ENCODE measurements around the gene TANC1. TPM values are rescaled to one million over a fixed set of nuclear protein-coding genes. Genes with fewer than 3 reads are reported as not detected.

The TANC1 gene
- polyA plus RNA-seq, 1 donor (not counting 4 experiments of a cell fraction or from before 2014, with no cell fraction given), result 33.5 TPM

DNA sequence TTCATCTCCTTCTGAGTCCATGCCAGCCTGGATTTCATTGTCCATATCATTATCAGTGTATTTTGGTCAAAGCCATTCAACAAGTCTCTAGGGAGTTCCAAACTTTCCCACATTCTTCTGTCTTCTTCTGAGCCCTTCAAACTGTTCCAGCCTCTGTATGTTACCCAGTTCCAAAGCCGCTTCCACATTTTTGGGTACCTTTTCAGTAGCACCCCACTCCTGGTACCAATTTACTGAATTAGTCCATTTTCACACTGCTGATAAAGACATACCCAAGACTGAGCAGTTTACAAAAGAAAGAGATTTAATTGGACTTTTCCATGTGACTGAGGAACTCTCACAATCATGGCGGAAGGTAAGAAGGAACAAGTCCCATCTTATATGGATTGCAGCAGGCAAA lies 47.4 kb downstream of the TANC1 start:
- H3K9me1 ChIP-seq (ENCODE audit: control insufficient read depth, extremely low read depth, insufficient read depth, low read length), result peaks cover 3% of the 10 kb centered on the region
- TF ChIP-seq EZH2 (IDR thresholded peaks at IDR 0.05; ENCODE audit: low read length), result no peak
- TF ChIP-seq, protein P1, sequence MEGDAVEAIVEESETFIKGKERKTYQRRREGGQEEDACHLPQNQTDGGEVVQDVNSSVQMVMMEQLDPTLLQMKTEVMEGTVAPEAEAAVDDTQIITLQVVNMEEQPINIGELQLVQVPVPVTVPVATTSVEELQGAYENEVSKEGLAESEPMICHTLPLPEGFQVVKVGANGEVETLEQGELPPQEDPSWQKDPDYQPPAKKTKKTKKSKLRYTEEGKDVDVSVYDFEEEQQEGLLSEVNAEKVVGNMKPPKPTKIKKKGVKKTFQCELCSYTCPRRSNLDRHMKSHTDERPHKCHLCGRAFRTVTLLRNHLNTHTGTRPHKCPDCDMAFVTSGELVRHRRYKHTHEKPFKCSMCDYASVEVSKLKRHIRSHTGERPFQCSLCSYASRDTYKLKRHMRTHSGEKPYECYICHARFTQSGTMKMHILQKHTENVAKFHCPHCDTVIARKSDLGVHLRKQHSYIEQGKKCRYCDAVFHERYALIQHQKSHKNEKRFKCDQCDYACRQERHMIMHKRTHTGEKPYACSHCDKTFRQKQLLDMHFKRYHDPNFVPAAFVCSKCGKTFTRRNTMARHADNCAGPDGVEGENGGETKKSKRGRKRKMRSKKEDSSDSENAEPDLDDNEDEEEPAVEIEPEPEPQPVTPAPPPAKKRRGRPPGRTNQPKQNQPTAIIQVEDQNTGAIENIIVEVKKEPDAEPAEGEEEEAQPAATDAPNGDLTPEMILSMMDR (optimal IDR thresholded peaks at IDR 0.05 in 1 of 3, IDR thresholded peaks at IDR 0.05 in 1 of 3, conservative IDR thresholded peaks at IDR 0.05 in 1 of 3; ENCODE audit: extremely low read depth in 1 of 3, insufficient read depth in 2 of 3, low read length in 3 of 3), result no peak
- H3K4me3 ChIP-seq (ENCODE audit: control insufficient read depth in 2 of 3, extremely low read depth in 1 of 3, insufficient read depth in 2 of 3, low read depth in 1 of 3, low read length in 3 of 3), result no peak overlapping the region
- dilution Hi-C loops (cut with MboI; ENCODE audit: extremely low pct_ligation_motif_present, low sequenced_read_pairs), result no loop called here
- peaks cover 11% of the 10 kb centered on the region for H3K9me3 ChIP-seq (ENCODE audit: control insufficient read depth, low read depth, low read length)
- H4K20me1 ChIP-seq (ENCODE audit: control insufficient read depth, extremely low read depth, insufficient read depth, low read length), result peaks cover 7% of the 10 kb centered on the region
- no peak overlapping the region for H3K9ac ChIP-seq (ENCODE audit: control insufficient read depth, extremely low read depth, insufficient read depth, low read length)
- DNase-seq (ENCODE audit: low read depth, low spot score) (no peak), FAIRE-seq (no peak)
- no peak overlapping the region for H3K4me2 ChIP-seq (ENCODE audit: control insufficient read depth, extremely low read depth, insufficient read depth, low read depth, low read length)
- no peak overlapping the region for H2AFZ ChIP-seq (ENCODE audit: control insufficient read depth, low read length)
- H3K27me3 ChIP-seq (ENCODE audit: control insufficient read depth, extremely low read depth, insufficient read depth, low read length), result no peaks in the 10 kb centered on the region
- no peak overlapping the region for H3K27ac ChIP-seq (ENCODE audit: control insufficient read depth, insufficient read depth, low read length)
- H3K79me2 ChIP-seq (ENCODE audit: control insufficient read depth, insufficient read depth, low read length), result peaks cover 76% of the 10 kb centered on the region
- peaks cover 2% of the 10 kb centered on the region for H3K4me1 ChIP-seq (ENCODE audit: control insufficient read depth, extremely low read depth, insufficient read depth, low read length)
- H3K36me3 ChIP-seq (ENCODE audit: control insufficient read depth in 2 of 2, extremely low read depth in 1 of 2, insufficient read depth in 2 of 2, low read length in 2 of 2), result peaks cover 3 to 5% of the 10 kb centered on the region in 2 experiments

GRCh38 chr2:159017837-159018236 lies 49.4 kb downstream of the TANC1 start:
- Histone ChIP-seq H3K27ac (ENCODE audit: control insufficient read depth, insufficient read depth, low read length) (no peak overlapping the region), H3K9ac (ENCODE audit: control insufficient read depth, extremely low read depth, insufficient read depth, low read length) (no peak overlapping the region), H3K27me3 (ENCODE audit: control insufficient read depth, extremely low read depth, insufficient read depth, low read length) (no peaks in the 10 kb centered on the region), H4K20me1 (ENCODE audit: control insufficient read depth, extremely low read depth, insufficient read depth, low read length) (peaks cover 7% of the 10 kb centered on the region), H2AFZ (ENCODE audit: control insufficient read depth, low read length) (no peak overlapping the region), H3K4me3 (ENCODE audit: control insufficient read depth in 2 of 3, extremely low read depth in 1 of 3, insufficient read depth in 2 of 3, low read depth in 1 of 3, low read length in 3 of 3) (no peak overlapping the region), H3K4me1 (ENCODE audit: control insufficient read depth, extremely low read depth, insufficient read depth, low read length) (no peaks in the 10 kb centered on the region), H3K36me3 (ENCODE audit: control insufficient read depth in 2 of 2, extremely low read depth in 1 of 2, insufficient read depth in 2 of 2, low read length in 2 of 2) (peaks cover 3 to 4% of the 10 kb centered on the region in 2 experiments), H3K79me2 (ENCODE audit: control insufficient read depth, insufficient read depth, low read length) (peaks cover 78% of the 10 kb centered on the region), H3K4me2 (ENCODE audit: control insufficient read depth, extremely low read depth, insufficient read depth, low read depth, low read length) (no peak overlapping the region), H3K9me1 (ENCODE audit: control insufficient read depth, extremely low read depth, insufficient read depth, low read length) (peaks cover 3% of the 10 kb centered on the region), H3K9me3 (ENCODE audit: control insufficient read depth, low read depth, low read length) (peaks cover 11% of the 10 kb centered on the region)
- FAIRE-seq (no peak), DNase-seq (ENCODE audit: low read depth, low spot score) (no peak)
- TF ChIP-seq EZH2 (IDR thresholded peaks at IDR 0.05; ENCODE audit: low read length), result no peak
- TF ChIP-seq, protein P1 (optimal IDR thresholded peaks at IDR 0.05 in 1 of 3, IDR thresholded peaks at IDR 0.05 in 1 of 3, conservative IDR thresholded peaks at IDR 0.05 in 1 of 3; ENCODE audit: extremely low read depth in 1 of 3, insufficient read depth in 2 of 3, low read length in 3 of 3), result no peak
- dilution Hi-C loops (cut with MboI; ENCODE audit: extremely low pct_ligation_motif_present, low sequenced_read_pairs), result no loop called here
